LNCaP clone FGC (cell line): ENCODE data around the gene ADARB1.

Experiments used
- DNase-seq: peaks from one replicate; pipeline ENCODE4 v3.0.0-alpha.2; 2011; ENCODE audit warnings: low read depth
- H3K4me3 ChIP-seq: 2 replicates; pipeline ENCODE4 v1.5.1; 2011; ENCODE audit warnings: mild to moderate bottlenecking, low read depth, low read length, control low read depth
- CTCF ChIP-seq: IDR thresholded peaks from 2 replicates; pipeline ENCODE4 v1.5.1; 2012; ENCODE audit warnings: mild to moderate bottlenecking; ENCODE audit not compliant: control insufficient read depth, insufficient read depth; ENCODE audit errors: extremely low read depth

Gene ADARB1

DNA sequence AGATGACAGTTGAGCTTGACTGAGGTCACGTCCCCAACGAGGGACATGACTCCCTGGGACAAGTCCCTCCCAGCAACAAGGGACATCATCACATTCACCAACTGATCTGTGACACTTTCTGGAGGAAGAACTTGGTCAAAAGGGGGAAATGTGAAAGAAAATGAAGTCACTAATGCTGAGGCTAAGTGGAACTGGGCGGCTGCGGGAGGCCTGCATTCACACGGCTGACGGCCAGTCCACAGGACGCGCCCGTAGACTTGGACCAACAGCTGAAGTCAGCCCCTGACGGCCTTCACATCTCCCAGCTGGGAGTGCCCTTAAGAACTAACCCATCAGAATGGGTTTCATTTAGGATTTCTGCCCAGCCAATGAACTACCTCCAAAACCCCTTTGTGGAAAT is 186.7 kb downstream of the ADARB1 start:
- no peak overlapping the region for H3K4me3 ChIP-seq
- DNase-seq, result no peak
- no peak for TF ChIP-seq CTCF

GRCh38 chr21:45262041-45262581 is 187.7 kb downstream of the ADARB1 start:
- DNase-seq, result no peak
- no peak for TF ChIP-seq CTCF
- no peak overlapping the region for H3K4me3 ChIP-seq

- no peak overlapping the region for H3K4me3 ChIP-seq
- DNase-seq, result peak; percentile 70
- no peak for TF ChIP-seq CTCF
These were observed 188.2 kb downstream of the ADARB1 start for GRCh38 chr21:45262616-45263015.

- H3K4me3 ChIP-seq, result no peak overlapping the region
- TF ChIP-seq CTCF, result no peak
- no peak for DNase-seq
These were observed 189.2 kb downstream of the ADARB1 start for GRCh38 chr21:45263534-45263933.

DNA sequence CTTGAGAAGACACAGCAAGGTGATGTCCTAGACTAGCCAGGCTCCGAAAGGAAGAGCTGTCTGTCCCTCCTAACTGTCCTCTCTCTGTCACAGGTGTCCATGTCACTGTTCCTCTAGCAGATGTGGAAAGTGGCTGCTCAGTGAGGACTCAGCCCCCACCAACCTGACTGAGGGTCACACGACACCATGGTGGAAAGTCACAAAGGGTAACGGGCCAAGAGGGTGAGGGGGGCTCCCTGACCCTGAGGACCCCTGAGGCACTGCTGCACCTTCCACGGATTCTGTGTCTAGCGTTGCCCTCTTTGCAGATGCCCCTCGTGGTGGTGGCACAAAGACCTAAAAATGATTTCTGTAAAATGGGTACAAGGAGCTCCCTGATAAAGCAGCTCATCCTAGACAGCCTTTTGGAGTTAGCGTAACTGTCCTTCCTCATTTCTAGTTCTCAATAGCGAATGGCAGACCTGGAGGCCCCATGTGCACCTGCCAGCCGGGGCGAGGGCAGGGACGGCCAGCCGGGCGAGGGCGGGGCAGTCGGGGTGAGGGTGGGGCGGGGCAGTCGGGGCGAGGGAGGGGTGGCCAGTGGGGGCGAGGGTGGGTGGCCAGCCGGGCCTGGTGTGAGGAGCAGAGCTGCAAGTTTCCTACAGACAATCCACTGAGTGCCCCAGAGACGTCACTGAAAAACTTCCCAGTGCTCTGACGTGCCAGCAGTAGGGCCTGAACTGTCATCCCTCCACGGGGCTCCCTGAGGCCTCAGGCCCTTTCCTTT is 189.9 kb downstream of the ADARB1 start:
- no peak overlapping the region for H3K4me3 ChIP-seq
- DNase-seq, result no peak
- no peak for TF ChIP-seq CTCF

DNA sequence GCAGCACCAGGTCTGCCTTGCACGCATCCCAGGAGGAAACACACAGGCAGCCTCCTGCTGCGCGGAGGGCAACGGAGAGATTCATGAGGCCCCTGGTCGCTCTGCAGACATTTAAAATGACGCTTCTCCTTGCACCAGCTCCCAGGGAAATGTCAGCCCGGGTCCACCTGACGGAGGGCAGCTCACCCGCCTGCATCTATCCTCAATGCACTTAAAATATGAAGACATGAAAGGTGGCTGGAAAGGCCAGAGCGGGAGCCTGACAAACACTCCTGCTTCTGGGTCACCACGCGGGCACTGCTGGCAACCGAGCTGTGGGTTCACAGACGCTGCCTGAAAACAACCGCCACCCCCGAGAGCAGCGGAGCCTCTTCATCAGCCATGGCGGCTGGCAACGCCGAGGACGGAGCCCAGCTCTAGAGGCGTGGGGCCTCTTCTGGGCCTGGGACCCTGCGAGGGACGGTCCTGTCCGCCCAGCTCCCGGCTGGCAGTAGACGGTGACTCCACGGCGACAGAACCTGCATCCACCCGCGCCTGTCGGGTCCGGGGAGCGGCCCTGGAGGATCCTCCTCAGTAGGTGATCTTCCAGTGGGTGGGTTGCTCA is 190.6 kb downstream of the ADARB1 start:
- no peak overlapping the region for H3K4me3 ChIP-seq
- no peak for DNase-seq
- TF ChIP-seq CTCF, result no peak
